Measurements from ENCODE around the gene CTSW. TPM values are rescaled to one million over a fixed set of nuclear protein-coding genes. Genes with fewer than 3 reads are reported as not detected.

The CTSW gene
- polyA plus RNA-seq, 1 of the 3 experiments (the other 2 are of a cell fraction) = 0.49 TPM

DNA sequence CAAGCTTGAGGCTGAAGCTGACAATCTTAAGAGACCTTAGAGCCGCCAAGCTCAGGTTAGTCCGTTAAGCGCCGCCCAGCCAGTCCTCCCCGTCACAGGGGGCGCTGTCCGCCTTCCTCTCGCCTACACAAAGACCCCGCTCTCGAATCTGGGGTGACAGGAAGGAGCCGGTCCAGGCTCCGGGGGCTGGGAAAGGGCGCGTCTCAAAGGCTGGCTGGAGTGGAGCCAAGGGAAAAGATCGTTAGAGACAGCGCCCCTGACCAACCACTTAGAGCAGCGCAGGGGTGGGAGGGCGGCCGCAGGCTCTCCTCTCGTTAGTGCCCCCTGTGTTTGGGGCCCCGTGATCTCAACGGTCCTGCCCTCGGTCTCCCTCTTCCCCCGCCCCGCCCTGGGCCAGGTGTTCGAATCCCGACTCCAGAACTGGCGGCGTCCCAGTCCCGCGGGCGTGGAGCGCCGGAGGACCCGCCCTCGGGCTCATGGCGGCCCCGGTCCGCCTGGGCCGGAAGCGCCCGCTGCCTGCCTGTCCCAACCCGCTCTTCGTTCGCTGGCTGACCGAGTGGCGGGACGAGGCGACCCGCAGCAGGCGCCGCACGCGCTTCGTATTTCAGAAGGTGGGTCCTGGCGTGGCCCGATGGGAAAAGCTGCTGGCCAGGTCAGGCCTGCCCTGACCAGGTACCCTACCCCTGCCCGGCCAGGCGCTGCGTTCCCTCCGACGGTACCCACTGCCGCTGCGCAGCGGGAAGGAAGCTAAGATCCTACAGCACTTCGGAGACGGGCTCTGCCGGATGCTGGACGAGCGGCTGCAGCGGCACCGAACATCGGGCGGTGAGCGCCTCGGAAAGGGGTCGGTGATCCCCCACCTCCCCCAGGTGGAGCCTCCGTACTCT, 19.1 kb upstream of the CTSW start, which contains the start of gene MUS81 (continued):
- TF ChIP-seq, protein P1, sequence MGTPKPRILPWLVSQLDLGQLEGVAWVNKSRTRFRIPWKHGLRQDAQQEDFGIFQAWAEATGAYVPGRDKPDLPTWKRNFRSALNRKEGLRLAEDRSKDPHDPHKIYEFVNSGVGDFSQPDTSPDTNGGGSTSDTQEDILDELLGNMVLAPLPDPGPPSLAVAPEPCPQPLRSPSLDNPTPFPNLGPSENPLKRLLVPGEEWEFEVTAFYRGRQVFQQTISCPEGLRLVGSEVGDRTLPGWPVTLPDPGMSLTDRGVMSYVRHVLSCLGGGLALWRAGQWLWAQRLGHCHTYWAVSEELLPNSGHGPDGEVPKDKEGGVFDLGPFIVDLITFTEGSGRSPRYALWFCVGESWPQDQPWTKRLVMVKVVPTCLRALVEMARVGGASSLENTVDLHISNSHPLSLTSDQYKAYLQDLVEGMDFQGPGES (IDR thresholded peaks at IDR 0.05; ENCODE audit: low read depth, low read length) = no peak
- TF ChIP-seq JUND (IDR thresholded peaks at IDR 0.05) = no peak
- TF ChIP-seq NFIC (IDR thresholded peaks at IDR 0.05; ENCODE audit: borderline replicate concordance) = peak; percentile 89
- TF ChIP-seq, protein P2, sequence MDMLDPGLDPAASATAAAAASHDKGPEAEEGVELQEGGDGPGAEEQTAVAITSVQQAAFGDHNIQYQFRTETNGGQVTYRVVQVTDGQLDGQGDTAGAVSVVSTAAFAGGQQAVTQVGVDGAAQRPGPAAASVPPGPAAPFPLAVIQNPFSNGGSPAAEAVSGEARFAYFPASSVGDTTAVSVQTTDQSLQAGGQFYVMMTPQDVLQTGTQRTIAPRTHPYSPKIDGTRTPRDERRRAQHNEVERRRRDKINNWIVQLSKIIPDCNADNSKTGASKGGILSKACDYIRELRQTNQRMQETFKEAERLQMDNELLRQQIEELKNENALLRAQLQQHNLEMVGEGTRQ (IDR thresholded peaks at IDR 0.05; ENCODE audit: borderline replicate concordance, low read depth, low read length) = no peak
- TF ChIP-seq EP300 (IDR thresholded peaks at IDR 0.05; ENCODE audit: borderline replicate concordance in 1 of 2, low read depth in 1 of 2, low read length in 1 of 2) = peak in 1 of 2 experiments; percentile 52; a peak in 1 of 4 replicates
- TF ChIP-seq, protein P3, sequence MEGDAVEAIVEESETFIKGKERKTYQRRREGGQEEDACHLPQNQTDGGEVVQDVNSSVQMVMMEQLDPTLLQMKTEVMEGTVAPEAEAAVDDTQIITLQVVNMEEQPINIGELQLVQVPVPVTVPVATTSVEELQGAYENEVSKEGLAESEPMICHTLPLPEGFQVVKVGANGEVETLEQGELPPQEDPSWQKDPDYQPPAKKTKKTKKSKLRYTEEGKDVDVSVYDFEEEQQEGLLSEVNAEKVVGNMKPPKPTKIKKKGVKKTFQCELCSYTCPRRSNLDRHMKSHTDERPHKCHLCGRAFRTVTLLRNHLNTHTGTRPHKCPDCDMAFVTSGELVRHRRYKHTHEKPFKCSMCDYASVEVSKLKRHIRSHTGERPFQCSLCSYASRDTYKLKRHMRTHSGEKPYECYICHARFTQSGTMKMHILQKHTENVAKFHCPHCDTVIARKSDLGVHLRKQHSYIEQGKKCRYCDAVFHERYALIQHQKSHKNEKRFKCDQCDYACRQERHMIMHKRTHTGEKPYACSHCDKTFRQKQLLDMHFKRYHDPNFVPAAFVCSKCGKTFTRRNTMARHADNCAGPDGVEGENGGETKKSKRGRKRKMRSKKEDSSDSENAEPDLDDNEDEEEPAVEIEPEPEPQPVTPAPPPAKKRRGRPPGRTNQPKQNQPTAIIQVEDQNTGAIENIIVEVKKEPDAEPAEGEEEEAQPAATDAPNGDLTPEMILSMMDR (IDR thresholded peaks at IDR 0.05) = peak; percentile 91
- TF ChIP-seq SIN3A (IDR thresholded peaks at IDR 0.05; ENCODE audit: borderline replicate concordance, low read depth, low read length) = peak; percentile 96
- TF ChIP-seq FOXJ3 (CRISPR knock-in tag; IDR thresholded peaks at IDR 0.05) = no peak

DNA sequence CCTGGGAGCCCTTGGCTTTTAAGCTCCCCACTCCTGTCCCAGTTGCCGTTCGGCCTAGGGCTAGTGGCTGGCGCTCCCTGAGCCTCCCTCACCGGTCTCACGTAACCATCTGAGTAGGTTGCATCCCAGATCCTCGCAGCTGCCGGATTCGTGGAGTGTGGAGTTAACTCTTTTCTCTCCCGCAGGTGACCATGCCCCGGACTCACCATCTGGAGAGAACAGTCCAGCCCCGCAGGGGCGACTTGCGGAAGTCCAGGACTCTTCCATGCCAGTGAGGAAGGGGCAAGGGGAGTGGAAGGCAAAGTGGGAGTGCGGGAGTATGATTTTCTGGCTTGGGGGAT, 18.5 kb upstream of the CTSW start:
- no peaks in the 10 kb centered on the region for H3K9me2 ChIP-seq
- no peak overlapping the region for H2AFZ ChIP-seq (ENCODE audit: low read depth)
- no peak for DNase-seq
- H3K27ac ChIP-seq (ENCODE audit: low read depth in 2 of 2, low read length in 1 of 2) = peak overlapping the region; percentile 93
- peaks cover 43% of the 10 kb centered on the region for H3F3A ChIP-seq (replicated peaks; ENCODE audit: insufficient read depth)
- 2% methylated on average over 14 of the region's 14 CpGs for WGBS (ENCODE audit: low lambda C conversion rate)
- no peaks in the 10 kb centered on the region for H3K27me3 ChIP-seq (ENCODE audit: insufficient read depth)
- peak overlapping the region; percentile 97 to 99 for H3K4me3 ChIP-seq (ENCODE audit: low read depth in 2 of 2, low read length in 1 of 2)
- peaks cover 14% of the 10 kb centered on the region for H4K20me1 ChIP-seq (ENCODE audit: insufficient read depth)
- ChIA-PET POLR2A (interaction anchor here (1.5 to 5.0 kb wide), 4 partner anchors 9 to 28 kb away, joined by 4 to 59 read pairs (median 30); partner anchors contain the start of genes CCDC85B and FIBP), CTCF (interaction anchor here (0.7 to 18.4 kb wide), 9 partner anchors 10 to 223 kb away, joined by 3 to 374 read pairs (median 4); partner anchors contain the start of genes CCDC85B, CTSW, EFEMP2 and FIBP)
- H3K79me2 ChIP-seq (ENCODE audit: insufficient read depth) = peaks cover 59% of the 10 kb centered on the region
- peak overlapping the region; percentile 86 for H3K9ac ChIP-seq
- peaks cover 23 to 51% of the 10 kb centered on the region in 2 experiments for H3K36me3 ChIP-seq (replicated peaks in 1 of 2; ENCODE audit: control insufficient read depth in 1 of 2, insufficient read depth in 2 of 2, low read length in 1 of 2)
- peak overlapping the region; percentile 99 for H3K4me2 ChIP-seq
- peaks cover 10 to 21% of the 10 kb centered on the region in 2 experiments for H3K4me1 ChIP-seq (ENCODE audit: control insufficient read depth in 1 of 2, insufficient read depth in 2 of 2, low read depth in 1 of 2, low read length in 1 of 2)
- H3K9me3 ChIP-seq = no peaks in the 10 kb centered on the region
- no peak for TF ChIP-seq NRF1 (IDR thresholded peaks at IDR 0.05; ENCODE audit: low read depth, low read length)
- no peak for TF ChIP-seq EP300 (IDR thresholded peaks at IDR 0.05; ENCODE audit: borderline replicate concordance in 1 of 2, low read depth in 1 of 2, low read length in 1 of 2)
- TF ChIP-seq TCF12 (IDR thresholded peaks at IDR 0.05) = no peak
- TF ChIP-seq FOXM1 (IDR thresholded peaks at IDR 0.05; ENCODE audit: low read depth) = no peak
- no peak for TF ChIP-seq RCOR1 (IDR thresholded peaks at IDR 0.05; ENCODE audit: low read length)
- TF ChIP-seq GATA2 (CRISPR knock-in tag; IDR thresholded peaks at IDR 0.05) = no peak
- no peak for TF ChIP-seq NFIC (IDR thresholded peaks at IDR 0.05; ENCODE audit: borderline replicate concordance)
- TF ChIP-seq, protein P4, sequence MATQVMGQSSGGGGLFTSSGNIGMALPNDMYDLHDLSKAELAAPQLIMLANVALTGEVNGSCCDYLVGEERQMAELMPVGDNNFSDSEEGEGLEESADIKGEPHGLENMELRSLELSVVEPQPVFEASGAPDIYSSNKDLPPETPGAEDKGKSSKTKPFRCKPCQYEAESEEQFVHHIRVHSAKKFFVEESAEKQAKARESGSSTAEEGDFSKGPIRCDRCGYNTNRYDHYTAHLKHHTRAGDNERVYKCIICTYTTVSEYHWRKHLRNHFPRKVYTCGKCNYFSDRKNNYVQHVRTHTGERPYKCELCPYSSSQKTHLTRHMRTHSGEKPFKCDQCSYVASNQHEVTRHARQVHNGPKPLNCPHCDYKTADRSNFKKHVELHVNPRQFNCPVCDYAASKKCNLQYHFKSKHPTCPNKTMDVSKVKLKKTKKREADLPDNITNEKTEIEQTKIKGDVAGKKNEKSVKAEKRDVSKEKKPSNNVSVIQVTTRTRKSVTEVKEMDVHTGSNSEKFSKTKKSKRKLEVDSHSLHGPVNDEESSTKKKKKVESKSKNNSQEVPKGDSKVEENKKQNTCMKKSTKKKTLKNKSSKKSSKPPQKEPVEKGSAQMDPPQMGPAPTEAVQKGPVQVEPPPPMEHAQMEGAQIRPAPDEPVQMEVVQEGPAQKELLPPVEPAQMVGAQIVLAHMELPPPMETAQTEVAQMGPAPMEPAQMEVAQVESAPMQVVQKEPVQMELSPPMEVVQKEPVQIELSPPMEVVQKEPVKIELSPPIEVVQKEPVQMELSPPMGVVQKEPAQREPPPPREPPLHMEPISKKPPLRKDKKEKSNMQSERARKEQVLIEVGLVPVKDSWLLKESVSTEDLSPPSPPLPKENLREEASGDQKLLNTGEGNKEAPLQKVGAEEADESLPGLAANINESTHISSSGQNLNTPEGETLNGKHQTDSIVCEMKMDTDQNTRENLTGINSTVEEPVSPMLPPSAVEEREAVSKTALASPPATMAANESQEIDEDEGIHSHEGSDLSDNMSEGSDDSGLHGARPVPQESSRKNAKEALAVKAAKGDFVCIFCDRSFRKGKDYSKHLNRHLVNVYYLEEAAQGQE (IDR thresholded peaks at IDR 0.05; ENCODE audit: low read depth, low read length) = no peak
- TF ChIP-seq YY1 (IDR thresholded peaks at IDR 0.05; ENCODE audit: low read depth) = no peak
- TF ChIP-seq TAF1 (IDR thresholded peaks at IDR 0.05; ENCODE audit: borderline replicate concordance, low read depth, low read length) = no peak
- TF ChIP-seq FOXJ3 (CRISPR knock-in tag; IDR thresholded peaks at IDR 0.05) = no peak
- no peak; the same call in 1 of the 2 replicates for TF ChIP-seq MXI1 (IDR thresholded peaks at IDR 0.05; ENCODE audit: low read depth, low read length)
- TF ChIP-seq, protein P3 (IDR thresholded peaks at IDR 0.05) = no peak
- no peak for TF ChIP-seq RAD21 (IDR thresholded peaks at IDR 0.05; ENCODE audit: low read length)
- TF ChIP-seq SIN3A (IDR thresholded peaks at IDR 0.05; ENCODE audit: borderline replicate concordance, low read depth, low read length) = no peak

Data from SK-N-SH (cell line).